ENCODE results near the gene AK4.

DNA sequence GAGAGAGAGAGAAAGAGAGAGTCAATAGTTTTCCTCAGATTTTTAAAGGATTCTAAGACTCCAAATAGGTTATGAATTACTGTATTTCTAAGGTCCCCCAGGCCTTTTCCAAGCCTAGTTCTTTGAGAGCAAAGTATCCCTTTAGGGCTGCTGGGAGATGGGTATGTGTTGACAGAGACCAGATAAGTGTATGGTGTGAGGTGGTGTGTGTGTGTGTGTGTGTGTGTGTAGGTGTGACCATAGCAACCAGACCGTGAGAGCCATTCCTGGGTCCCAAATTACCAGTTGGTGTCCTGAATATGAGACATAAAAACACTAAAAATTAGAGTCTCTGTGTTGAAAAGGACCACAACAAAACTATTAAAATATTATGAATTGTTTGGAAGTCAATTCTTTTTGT lies 119.7 kb downstream of the AK4 start:
- TF ChIP-seq EZH2 (IDR thresholded peaks at IDR 0.05; ENCODE audit: insufficient read depth, poor library complexity, severe bottlenecking) (no peak), EZH2phosphoT487 (IDR thresholded peaks at IDR 0.05; ENCODE audit: insufficient read depth, low read depth) (no peak)

Data from GM23248 (cell line).